Measurements from ENCODE around the gene SPINK8. TPM values are rescaled to one million over a fixed set of nuclear protein-coding genes. Genes with fewer than 3 reads are reported as not detected.

Gene SPINK8
- total and polyA plus RNA-seq, 2 experiments from 2014 or later: not detected

DNA sequence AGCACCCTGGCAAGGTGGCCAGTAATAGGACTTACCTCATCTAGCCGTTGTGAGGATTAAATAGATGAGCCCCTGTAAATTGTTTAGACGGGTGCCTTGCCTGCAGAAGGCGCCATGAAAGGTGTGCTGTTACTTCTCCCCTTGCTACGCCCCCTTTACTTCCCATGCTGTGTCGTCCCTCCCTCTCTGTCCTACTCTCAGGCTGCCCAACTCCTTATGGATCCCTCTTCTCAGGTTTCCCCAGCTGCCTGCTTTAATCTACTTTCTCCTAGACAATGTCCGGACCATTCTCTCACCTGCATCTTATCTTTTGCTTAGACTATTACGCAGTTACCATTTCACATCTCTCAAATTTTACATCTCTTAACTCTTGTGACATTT, 36.9 kb upstream of the SPINK8 start:
- no peaks in the 10 kb centered on the region for H3F3A ChIP-seq (ENCODE audit: insufficient read depth)
- H3K4me2 ChIP-seq (ENCODE audit: unreplicated experiment): no peak overlapping the region
- no peaks in the 10 kb centered on the region for H3K79me2 ChIP-seq (ENCODE audit: insufficient read depth)
- H3K27ac ChIP-seq: no peak overlapping the region
- no peak for DNase-seq
- H3K4me1 ChIP-seq (ENCODE audit: insufficient read depth): no peaks in the 10 kb centered on the region
- peaks cover 5% of the 10 kb centered on the region; the same call in 1 of the 2 replicates for H3K27me3 ChIP-seq (replicated peaks; ENCODE audit: insufficient read depth)
- 72 to 80% methylated on average over 7 of the region's 7 CpGs for WGBS, 2 experiments (ENCODE audit: low coverage in 1 of 2, low lambda C conversion rate in 2 of 2, missing lambda C conversion rate in 2 of 2)
- no peak overlapping the region for H3K4me3 ChIP-seq
- H4K20me1 ChIP-seq (ENCODE audit: insufficient read depth): no peaks in the 10 kb centered on the region
- H3K36me3 ChIP-seq (ENCODE audit: low read depth): no peaks in the 10 kb centered on the region
- no peak overlapping the region for H2AFZ ChIP-seq
- no peaks in the 10 kb centered on the region for H3K9me3 ChIP-seq (ENCODE audit: low read depth)
- in situ Hi-C loops (cut with MboI): no loop called here
- no peak for TF ChIP-seq EZH2phosphoT487 (IDR thresholded peaks at IDR 0.05; ENCODE audit: insufficient read depth, low read depth)
- TF ChIP-seq EZH2 (IDR thresholded peaks at IDR 0.05; ENCODE audit: insufficient read depth, poor library complexity, severe bottlenecking): no peak
- no peak overlapping the region for H3K9ac ChIP-seq
- no peaks in the 10 kb centered on the region for H3K9me2 ChIP-seq (ENCODE audit: insufficient read depth)

DNA sequence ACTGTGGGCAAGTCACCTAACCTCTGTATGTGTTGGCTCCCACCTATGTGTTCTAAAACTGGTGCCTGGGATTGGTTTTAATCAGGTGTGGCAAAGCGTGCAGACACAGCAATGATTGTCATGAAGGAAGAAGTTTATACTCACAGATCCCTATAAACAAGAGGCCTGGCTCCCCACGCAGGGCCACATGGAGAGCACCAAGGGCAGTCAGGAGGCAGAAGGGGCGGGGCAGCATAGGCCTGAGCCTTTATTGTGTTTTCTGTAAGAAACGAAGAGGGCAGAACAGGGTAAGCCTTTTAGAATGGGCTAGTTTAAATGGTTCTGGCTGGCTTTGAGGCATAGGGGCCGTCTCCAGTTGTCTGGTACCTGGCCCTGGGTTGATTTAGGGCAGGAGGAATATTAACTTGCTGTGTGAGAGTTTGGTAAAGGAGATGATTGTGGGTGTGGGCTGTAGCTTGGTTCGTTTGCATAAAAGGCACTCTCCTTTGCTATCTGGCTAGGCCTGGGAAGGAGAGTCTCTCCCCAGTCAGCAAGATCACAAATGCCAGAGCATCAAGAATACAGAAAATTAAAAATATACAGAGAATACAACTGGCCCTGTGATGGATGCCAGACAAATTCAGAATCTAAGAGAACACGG, 36.4 kb upstream of the SPINK8 start:
- in situ Hi-C loops (cut with MboI): no loop called here
- Histone ChIP-seq H3K79me2 (ENCODE audit: insufficient read depth) (no peaks in the 10 kb centered on the region), H3F3A (ENCODE audit: insufficient read depth) (no peaks in the 10 kb centered on the region), H3K4me1 (ENCODE audit: insufficient read depth) (no peaks in the 10 kb centered on the region), H3K4me3 (no peak overlapping the region), H4K20me1 (ENCODE audit: insufficient read depth) (no peaks in the 10 kb centered on the region), H3K27me3 (replicated peaks; ENCODE audit: insufficient read depth) (peaks cover 5% of the 10 kb centered on the region; the same call in 1 of the 2 replicates), H3K9me3 (ENCODE audit: low read depth) (no peaks in the 10 kb centered on the region), H3K4me2 (ENCODE audit: unreplicated experiment) (no peak overlapping the region), H3K36me3 (ENCODE audit: low read depth) (no peaks in the 10 kb centered on the region), H3K9me2 (ENCODE audit: insufficient read depth) (no peaks in the 10 kb centered on the region), H3K27ac (no peak overlapping the region), H2AFZ (no peak overlapping the region), H3K9ac (no peak overlapping the region)
- TF ChIP-seq EZH2phosphoT487 (IDR thresholded peaks at IDR 0.05; ENCODE audit: insufficient read depth, low read depth) (no peak), EZH2 (IDR thresholded peaks at IDR 0.05; ENCODE audit: insufficient read depth, poor library complexity, severe bottlenecking) (no peak)
- DNase-seq: no peak
- WGBS, 2 experiments (ENCODE audit: low coverage in 1 of 2, low lambda C conversion rate in 2 of 2, missing lambda C conversion rate in 2 of 2): 46 to 52% methylated on average over 7 of the region's 7 CpGs

DNA sequence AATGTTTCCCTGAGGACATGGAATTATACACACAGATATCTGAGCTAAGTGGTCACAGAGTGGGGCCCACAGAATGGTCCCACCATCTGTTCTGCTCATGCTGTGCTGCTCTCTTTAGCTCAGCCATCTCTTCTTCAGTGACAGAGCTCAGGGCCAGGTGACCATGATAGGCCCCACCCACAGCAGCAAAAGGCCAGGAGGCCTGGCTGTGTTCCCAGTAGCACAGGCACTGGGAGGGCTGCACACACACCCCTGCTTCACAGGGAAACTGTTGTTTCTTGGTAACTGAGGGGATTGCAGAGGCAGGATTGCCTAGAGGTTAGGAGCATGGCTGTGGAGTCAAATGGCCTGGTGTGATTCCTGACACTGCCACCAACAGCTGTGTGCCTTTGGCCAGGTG, 33.7 kb upstream of the SPINK8 start:
- no peaks in the 10 kb centered on the region for H3K79me2 ChIP-seq (ENCODE audit: insufficient read depth)
- H3K9ac ChIP-seq: no peak overlapping the region
- no peak overlapping the region for H3K27ac ChIP-seq
- H4K20me1 ChIP-seq (ENCODE audit: insufficient read depth): no peaks in the 10 kb centered on the region
- TF ChIP-seq EZH2phosphoT487 (IDR thresholded peaks at IDR 0.05; ENCODE audit: insufficient read depth, low read depth) (no peak), EZH2 (IDR thresholded peaks at IDR 0.05; ENCODE audit: insufficient read depth, poor library complexity, severe bottlenecking) (no peak)
- no peaks in the 10 kb centered on the region for H3K36me3 ChIP-seq (ENCODE audit: low read depth)
- in situ Hi-C loops (cut with MboI): no loop called here
- peaks cover 5% of the 10 kb centered on the region for H3K9me3 ChIP-seq (ENCODE audit: low read depth)
- no peak overlapping the region for H3K4me3 ChIP-seq
- H3F3A ChIP-seq (ENCODE audit: insufficient read depth): no peaks in the 10 kb centered on the region
- H3K27me3 ChIP-seq (replicated peaks; ENCODE audit: insufficient read depth): no peaks in the 10 kb centered on the region
- no peak overlapping the region for H2AFZ ChIP-seq
- H3K4me1 ChIP-seq (ENCODE audit: insufficient read depth): no peaks in the 10 kb centered on the region
- no peaks in the 10 kb centered on the region for H3K9me2 ChIP-seq (ENCODE audit: insufficient read depth)
- DNase-seq: no peak
- no peak overlapping the region for H3K4me2 ChIP-seq (ENCODE audit: unreplicated experiment)

DNA sequence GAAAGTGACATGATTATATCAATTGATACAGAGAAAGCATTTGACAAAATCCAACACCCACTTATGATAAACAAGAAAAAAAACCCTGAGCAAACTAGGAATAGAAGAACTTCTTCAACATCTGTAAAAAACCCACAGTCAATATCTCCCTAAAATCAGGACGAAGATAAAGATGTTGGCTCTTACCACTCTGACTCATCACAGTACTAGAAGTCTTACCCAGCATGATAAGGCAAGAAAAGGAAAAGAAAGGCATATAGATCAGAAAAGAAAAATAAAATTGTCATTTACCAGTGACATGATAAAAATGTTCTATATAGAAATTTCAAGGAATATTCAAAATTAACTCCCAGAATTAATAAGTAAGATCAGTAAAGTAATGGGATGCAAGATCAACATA, 31.4 kb upstream of the SPINK8 start:
- TF ChIP-seq EZH2 (IDR thresholded peaks at IDR 0.05; ENCODE audit: insufficient read depth, poor library complexity, severe bottlenecking) (no peak), EZH2phosphoT487 (IDR thresholded peaks at IDR 0.05; ENCODE audit: insufficient read depth, low read depth) (no peak)
- Histone ChIP-seq H3K9me3 (ENCODE audit: low read depth) (peaks cover 8% of the 10 kb centered on the region), H3K9me2 (ENCODE audit: insufficient read depth) (no peaks in the 10 kb centered on the region), H3K36me3 (ENCODE audit: low read depth) (no peaks in the 10 kb centered on the region), H3K4me1 (ENCODE audit: insufficient read depth) (no peaks in the 10 kb centered on the region), H2AFZ (no peak overlapping the region), H3K4me2 (ENCODE audit: unreplicated experiment) (no peak overlapping the region), H3F3A (ENCODE audit: insufficient read depth) (no peaks in the 10 kb centered on the region), H3K9ac (no peak overlapping the region), H3K27me3 (replicated peaks; ENCODE audit: insufficient read depth) (no peaks in the 10 kb centered on the region), H3K4me3 (no peak overlapping the region), H4K20me1 (ENCODE audit: insufficient read depth) (no peaks in the 10 kb centered on the region), H3K79me2 (ENCODE audit: insufficient read depth) (no peaks in the 10 kb centered on the region), H3K27ac (no peak overlapping the region)
- in situ Hi-C loops (cut with MboI): no loop called here
- WGBS, 2 experiments (ENCODE audit: low coverage in 1 of 2, low lambda C conversion rate in 2 of 2, missing lambda C conversion rate in 2 of 2): 32 to 33% methylated on average over 1 of the region's 1 CpG
- DNase-seq: no peak

DNA sequence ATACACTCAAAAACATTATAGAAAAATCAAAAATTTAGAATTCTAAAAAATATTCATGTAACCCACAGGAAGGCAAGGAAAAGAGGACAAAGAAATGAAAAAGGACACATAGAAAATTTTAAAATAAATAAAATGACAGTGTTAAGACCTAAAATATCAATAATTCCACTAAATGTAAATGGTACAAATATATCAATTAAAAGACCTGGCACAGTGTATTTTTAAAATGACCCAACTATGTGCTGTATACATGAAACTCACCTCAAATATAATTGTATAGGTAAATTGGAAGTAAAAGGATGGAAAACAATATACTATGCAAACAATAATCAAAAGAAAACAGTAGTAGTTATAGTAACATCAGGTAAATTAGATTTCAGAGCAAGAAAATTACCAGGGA, 28.5 kb upstream of the SPINK8 start:
- Histone ChIP-seq H3F3A (ENCODE audit: insufficient read depth) (no peaks in the 10 kb centered on the region), H4K20me1 (ENCODE audit: insufficient read depth) (no peaks in the 10 kb centered on the region), H3K9ac (no peak overlapping the region), H3K36me3 (ENCODE audit: low read depth) (no peaks in the 10 kb centered on the region), H3K79me2 (ENCODE audit: insufficient read depth) (no peaks in the 10 kb centered on the region), H3K27ac (no peak overlapping the region), H3K4me2 (ENCODE audit: unreplicated experiment) (no peak overlapping the region), H3K9me3 (ENCODE audit: low read depth) (peaks cover 8% of the 10 kb centered on the region), H3K27me3 (replicated peaks; ENCODE audit: insufficient read depth) (0 out of 2 replicates have a peak, but pooled peaks cover 4% of the 10 kb centered on the region), H3K9me2 (ENCODE audit: insufficient read depth) (no peaks in the 10 kb centered on the region), H3K4me3 (no peak overlapping the region), H2AFZ (no peak overlapping the region), H3K4me1 (ENCODE audit: insufficient read depth) (no peaks in the 10 kb centered on the region)
- no peak for TF ChIP-seq EZH2phosphoT487 (IDR thresholded peaks at IDR 0.05; ENCODE audit: insufficient read depth, low read depth)
- no peak for TF ChIP-seq EZH2 (IDR thresholded peaks at IDR 0.05; ENCODE audit: insufficient read depth, poor library complexity, severe bottlenecking)
- in situ Hi-C loops (cut with MboI): no loop called here
- no peak for DNase-seq
